Esophagus squamous epithelium (tissue), 4 donors: ENCODE results near the gene DUSP12.

ENCODE experiments used
- CTCF ChIP-seq, 6 experiments: fragments of 450-650 bp in 4 of 6; fragments of 200-600 bp in 2 of 6; sonication (generic) in 2 of 6; IDR thresholded peaks; one replicate each; pipeline ENCODE4 v1.5.1; 2016 to 2019; ENCODE audit warnings: antibody characterized with exemption in 6 of 6, mild to moderate bottlenecking in 4 of 6, moderate library complexity in 4 of 6
- POLR2A ChIP-seq, 4 donors: fragments of 450-650 bp; IDR thresholded peaks; one replicate each; pipeline ENCODE4 v1.6.1; 2017; ENCODE audit warnings: antibody characterized with exemption in 4 of 4, mild to moderate bottlenecking in 4 of 4, moderate library complexity in 3 of 4

GRCh38 chr1:161768461-161768860 lies 18.9 kb downstream of the DUSP12 start:
- TF ChIP-seq CTCF (IDR thresholded peaks at IDR 0.05) (no peak), POLR2A (IDR thresholded peaks at IDR 0.05) (no peak)
